ENCODE measurements around the gene COG8.

The COG8 gene

GRCh38 chr16:69325784-69326171 is 13.6 kb downstream of the COG8 start:
- no peak overlapping the region for H3K4me3 ChIP-seq (ENCODE audit: control insufficient read depth in 1 of 7, extremely low read depth in 1 of 7, insufficient read depth in 4 of 7, low read depth in 2 of 7, low read length in 6 of 7)
- 100% methylated on average over 4 of the region's 6 CpGs for WGBS (ENCODE audit: insufficient coverage)
- H3K4me1 ChIP-seq (ENCODE audit: control extremely low read depth in 1 of 4, control insufficient read depth in 4 of 4, insufficient read depth in 4 of 4, low read length in 3 of 4): peaks cover 0 to 43% (median 26%) of the 10 kb centered on the region in 4 experiments
- H3K9me3 ChIP-seq (ENCODE audit: control extremely low read depth in 1 of 5, control insufficient read depth in 4 of 5, insufficient read depth in 2 of 5, low read depth in 1 of 5, low read length in 4 of 5): no peaks in the 10 kb centered on the region
- H3K27me3 ChIP-seq (replicated peaks in 2 of 5; ENCODE audit: control insufficient read depth in 4 of 5, insufficient read depth in 5 of 5, low read length in 4 of 5): no peaks in the 10 kb centered on the region
- H3K27ac ChIP-seq (ENCODE audit: insufficient read depth in 1 of 2, low read depth in 1 of 2, low read length in 2 of 2, poor library complexity in 1 of 2, severe bottlenecking in 2 of 2): no peak overlapping the region
- DNase-seq: no peak
- H3K36me3 ChIP-seq (ENCODE audit: control insufficient read depth in 4 of 4, insufficient read depth in 4 of 4, low read length in 3 of 4): peaks cover 15 to 73% (median 58%) of the 10 kb centered on the region in 4 experiments
- CTCF ChIA-PET: interaction anchor here (1.0 to 7.8 kb wide), 3 partner anchors 12 to 175 kb away, joined by 3 to 28 read pairs (median 3); partner anchors contain the start of gene VPS4A
- POLR2A ChIA-PET: no interaction called here

- H3K9me3 ChIP-seq (ENCODE audit: control extremely low read depth in 1 of 5, control insufficient read depth in 4 of 5, insufficient read depth in 2 of 5, low read depth in 1 of 5, low read length in 4 of 5): no peaks in the 10 kb centered on the region
- H3K27ac ChIP-seq (ENCODE audit: insufficient read depth in 1 of 2, low read depth in 1 of 2, low read length in 2 of 2, poor library complexity in 1 of 2, severe bottlenecking in 2 of 2): no peak overlapping the region
- H3K36me3 ChIP-seq (ENCODE audit: control insufficient read depth in 4 of 4, insufficient read depth in 4 of 4, low read length in 3 of 4): peaks cover 15 to 84% (median 69%) of the 10 kb centered on the region in 4 experiments
- POLR2A ChIA-PET: no interaction called here
- no peaks in the 10 kb centered on the region for H3K27me3 ChIP-seq (replicated peaks in 2 of 5; ENCODE audit: control insufficient read depth in 4 of 5, insufficient read depth in 5 of 5, low read length in 4 of 5)
- no peak for DNase-seq
- WGBS (ENCODE audit: insufficient coverage): 95% methylated on average over 10 of the region's 10 CpGs
- CTCF ChIA-PET: interaction anchor here (0.5 to 7.8 kb wide), 3 partner anchors 11 to 354 kb away, joined by 3 to 28 read pairs (median 3); partner anchors contain the start of gene VPS4A
- H3K4me3 ChIP-seq (ENCODE audit: control insufficient read depth in 1 of 7, extremely low read depth in 1 of 7, insufficient read depth in 4 of 7, low read depth in 2 of 7, low read length in 6 of 7): no peak overlapping the region
- H3K4me1 ChIP-seq (ENCODE audit: control extremely low read depth in 1 of 4, control insufficient read depth in 4 of 4, insufficient read depth in 4 of 4, low read length in 3 of 4): peaks cover 0 to 39% (median 22%) of the 10 kb centered on the region in 4 experiments
Measured at GRCh38 chr16:69324585-69325253, 14.6 kb downstream of the COG8 start.

DNA sequence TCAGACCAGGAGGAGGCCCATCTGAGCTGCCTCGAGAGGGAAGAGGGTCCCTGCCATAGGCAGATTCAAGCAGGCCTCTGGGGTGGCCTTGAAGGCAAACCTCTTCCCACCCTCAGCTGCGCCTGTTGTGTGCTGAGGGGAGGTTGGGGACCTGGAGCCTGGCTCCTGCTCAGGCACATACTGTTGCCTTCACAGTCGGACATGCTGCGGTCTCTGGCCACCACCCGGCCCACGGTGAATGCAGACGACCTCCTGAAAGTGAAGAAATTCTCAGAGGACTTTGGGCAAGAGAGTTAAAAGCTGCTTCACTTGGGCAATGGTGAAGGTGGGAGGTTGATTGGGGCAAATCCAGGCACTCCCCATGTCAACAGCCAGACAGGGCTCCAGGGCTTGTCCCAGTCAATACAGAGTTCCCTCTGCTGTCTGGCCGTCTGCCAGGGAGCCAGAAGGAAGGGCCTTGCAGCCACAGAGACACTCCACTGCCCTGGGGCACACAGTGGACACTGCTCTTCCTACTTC is 15.3 kb downstream of the COG8 start:
- no peak for DNase-seq
- Histone ChIP-seq H3K27ac (ENCODE audit: insufficient read depth in 1 of 2, low read depth in 1 of 2, low read length in 2 of 2, poor library complexity in 1 of 2, severe bottlenecking in 2 of 2) (no peak overlapping the region), H3K4me3 (ENCODE audit: control insufficient read depth in 1 of 7, extremely low read depth in 1 of 7, insufficient read depth in 4 of 7, low read depth in 2 of 7, low read length in 6 of 7) (no peak overlapping the region), H3K9me3 (ENCODE audit: control extremely low read depth in 1 of 5, control insufficient read depth in 4 of 5, insufficient read depth in 2 of 5, low read depth in 1 of 5, low read length in 4 of 5) (no peaks in the 10 kb centered on the region), H3K36me3 (ENCODE audit: control insufficient read depth in 4 of 4, insufficient read depth in 4 of 4, low read length in 3 of 4) (peaks cover 16 to 90% (median 74%) of the 10 kb centered on the region in 4 experiments), H3K4me1 (ENCODE audit: control extremely low read depth in 1 of 4, control insufficient read depth in 4 of 4, insufficient read depth in 4 of 4, low read length in 3 of 4) (peaks cover 0 to 33% (median 16%) of the 10 kb centered on the region in 4 experiments), H3K27me3 (replicated peaks in 2 of 5; ENCODE audit: control insufficient read depth in 4 of 5, insufficient read depth in 5 of 5, low read length in 4 of 5) (no peaks in the 10 kb centered on the region)
- ChIA-PET POLR2A (no interaction called here), CTCF (interaction anchor here (1.5 to 7.8 kb wide), 3 partner anchors 10 to 57 kb away, joined by 3 to 28 read pairs (median 5); partner anchors contain the start of gene VPS4A)
- 94% methylated on average over 7 of the region's 8 CpGs for WGBS (ENCODE audit: insufficient coverage)

- DNase-seq: no peak
- ChIA-PET POLR2A (no interaction called here), CTCF (interaction anchor here (0.7 to 7.8 kb wide), 4 partner anchors 10 to 58 kb away, joined by 3 to 28 read pairs (median 4); partner anchors contain the start of gene VPS4A)
- H3K4me3 ChIP-seq (ENCODE audit: control insufficient read depth in 1 of 7, extremely low read depth in 1 of 7, insufficient read depth in 4 of 7, low read depth in 2 of 7, low read length in 6 of 7): no peak overlapping the region
- H3K9me3 ChIP-seq (ENCODE audit: control extremely low read depth in 1 of 5, control insufficient read depth in 4 of 5, insufficient read depth in 2 of 5, low read depth in 1 of 5, low read length in 4 of 5): no peaks in the 10 kb centered on the region
- 97% methylated on average over 11 of the region's 14 CpGs for WGBS (ENCODE audit: insufficient coverage)
- H3K4me1 ChIP-seq (ENCODE audit: control extremely low read depth in 1 of 4, control insufficient read depth in 4 of 4, insufficient read depth in 4 of 4, low read length in 3 of 4): peaks cover 0 to 26% (median 10%) of the 10 kb centered on the region in 4 experiments
- peaks cover 20 to 90% (median 78%) of the 10 kb centered on the region in 4 experiments for H3K36me3 ChIP-seq (ENCODE audit: control insufficient read depth in 4 of 4, insufficient read depth in 4 of 4, low read length in 3 of 4)
- no peak overlapping the region for H3K27ac ChIP-seq (ENCODE audit: insufficient read depth in 1 of 2, low read depth in 1 of 2, low read length in 2 of 2, poor library complexity in 1 of 2, severe bottlenecking in 2 of 2)
- no peaks in the 10 kb centered on the region for H3K27me3 ChIP-seq (replicated peaks in 2 of 5; ENCODE audit: control insufficient read depth in 4 of 5, insufficient read depth in 5 of 5, low read length in 4 of 5)
Measured at GRCh38 chr16:69323415-69323814, 15.9 kb downstream of the COG8 start.

DNA sequence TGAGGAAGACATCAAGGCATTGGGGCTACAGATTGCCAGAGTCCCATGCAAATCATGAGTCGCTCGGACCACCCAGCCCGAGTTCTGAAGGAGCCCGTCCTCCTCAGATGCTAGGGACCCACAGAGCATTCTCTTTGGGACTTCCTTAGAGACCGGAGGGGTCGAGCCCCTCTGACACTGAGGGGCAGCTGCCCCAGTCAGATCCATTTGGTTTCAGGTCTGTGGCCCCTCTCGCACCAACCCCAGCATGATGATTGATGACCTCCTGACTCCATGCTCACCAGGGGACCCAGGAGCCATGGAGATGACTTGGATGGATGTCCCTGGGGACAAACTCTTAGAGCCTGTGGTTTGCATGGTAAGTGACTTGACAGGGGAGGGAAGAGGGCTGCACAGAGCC is 17.0 kb downstream of the COG8 start:
- Histone ChIP-seq H3K4me3 (ENCODE audit: control insufficient read depth in 1 of 7, extremely low read depth in 1 of 7, insufficient read depth in 4 of 7, low read depth in 2 of 7, low read length in 6 of 7) (no peak overlapping the region), H3K36me3 (ENCODE audit: control insufficient read depth in 4 of 4, insufficient read depth in 4 of 4, low read length in 3 of 4) (peaks cover 24 to 87% (median 79%) of the 10 kb centered on the region in 4 experiments), H3K27ac (ENCODE audit: insufficient read depth in 1 of 2, low read depth in 1 of 2, low read length in 2 of 2, poor library complexity in 1 of 2, severe bottlenecking in 2 of 2) (no peak overlapping the region), H3K4me1 (ENCODE audit: control extremely low read depth in 1 of 4, control insufficient read depth in 4 of 4, insufficient read depth in 4 of 4, low read length in 3 of 4) (peaks cover 0 to 15% (median 4%) of the 10 kb centered on the region in 4 experiments), H3K9me3 (ENCODE audit: control extremely low read depth in 1 of 5, control insufficient read depth in 4 of 5, insufficient read depth in 2 of 5, low read depth in 1 of 5, low read length in 4 of 5) (no peaks in the 10 kb centered on the region), H3K27me3 (replicated peaks in 2 of 5; ENCODE audit: control insufficient read depth in 4 of 5, insufficient read depth in 5 of 5, low read length in 4 of 5) (no peaks in the 10 kb centered on the region)
- 92% methylated on average over 4 of the region's 7 CpGs for WGBS (ENCODE audit: insufficient coverage)
- POLR2A ChIA-PET: no interaction called here
- CTCF ChIA-PET: no interaction called here
- no peak for DNase-seq

DNA sequence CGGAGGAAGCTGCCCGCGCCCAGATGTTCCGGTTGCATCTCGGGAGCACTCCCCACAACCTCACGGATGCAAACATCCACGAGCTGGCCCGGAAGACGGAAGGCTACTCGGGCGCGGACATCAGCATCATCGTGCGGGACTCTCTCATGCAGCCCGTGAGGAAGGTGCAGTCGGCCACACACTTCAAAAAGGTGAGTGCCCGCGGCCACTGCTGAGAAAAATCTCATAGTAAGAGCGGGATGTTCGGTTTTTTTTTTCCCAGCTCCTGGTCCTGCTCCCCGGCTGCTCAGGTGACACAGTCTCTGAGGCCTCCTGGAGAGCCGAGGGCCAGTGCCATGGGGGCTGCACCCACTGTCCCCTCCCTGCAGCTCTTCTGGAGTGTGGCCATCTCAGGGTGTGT is 18.3 kb downstream of the COG8 start:
- Histone ChIP-seq H3K36me3 (ENCODE audit: control insufficient read depth in 4 of 4, insufficient read depth in 4 of 4, low read length in 3 of 4) (peaks cover 24 to 89% (median 79%) of the 10 kb centered on the region in 4 experiments), H3K4me3 (ENCODE audit: control insufficient read depth in 1 of 7, extremely low read depth in 1 of 7, insufficient read depth in 4 of 7, low read depth in 2 of 7, low read length in 6 of 7) (no peak overlapping the region), H3K9me3 (ENCODE audit: control extremely low read depth in 1 of 5, control insufficient read depth in 4 of 5, insufficient read depth in 2 of 5, low read depth in 1 of 5, low read length in 4 of 5) (no peaks in the 10 kb centered on the region), H3K27ac (ENCODE audit: insufficient read depth in 1 of 2, low read depth in 1 of 2, low read length in 2 of 2, poor library complexity in 1 of 2, severe bottlenecking in 2 of 2) (no peak overlapping the region), H3K27me3 (replicated peaks in 2 of 5; ENCODE audit: control insufficient read depth in 4 of 5, insufficient read depth in 5 of 5, low read length in 4 of 5) (no peaks in the 10 kb centered on the region), H3K4me1 (ENCODE audit: control extremely low read depth in 1 of 4, control insufficient read depth in 4 of 4, insufficient read depth in 4 of 4, low read length in 3 of 4) (peaks cover 0 to 3% (median under 1%) of the 10 kb centered on the region in 4 experiments)
- CTCF ChIA-PET: no interaction called here
- POLR2A ChIA-PET: no interaction called here
- 98% methylated on average over 22 of the region's 22 CpGs for WGBS (ENCODE audit: insufficient coverage)
- DNase-seq: no peak

DNA sequence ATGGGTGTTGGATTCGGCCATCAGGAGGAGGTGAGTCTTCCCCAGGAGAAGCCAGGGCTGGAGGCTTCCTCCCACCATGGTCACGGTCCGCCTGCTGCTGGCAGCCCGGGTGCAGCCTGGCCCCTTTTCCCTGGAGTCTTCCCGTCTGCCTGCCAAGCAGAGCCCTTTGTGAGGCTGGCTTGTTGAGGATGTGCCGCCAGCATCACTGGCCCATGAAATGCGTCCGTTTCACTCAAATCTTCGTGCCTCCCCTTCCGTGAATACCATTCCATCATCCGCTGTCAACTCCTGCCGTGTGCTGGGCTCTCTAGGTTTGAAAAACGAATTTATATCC is 18.7 kb downstream of the COG8 start:
- ChIA-PET CTCF (no interaction called here), POLR2A (no interaction called here)
- H3K36me3 ChIP-seq (ENCODE audit: control insufficient read depth in 4 of 4, insufficient read depth in 4 of 4, low read length in 3 of 4): peaks cover 24 to 89% (median 79%) of the 10 kb centered on the region in 4 experiments

More for the DNA sequence above, 18.7 kb downstream of the COG8 start:
- no peak overlapping the region for H3K4me3 ChIP-seq (ENCODE audit: control insufficient read depth in 1 of 7, extremely low read depth in 1 of 7, insufficient read depth in 4 of 7, low read depth in 2 of 7, low read length in 6 of 7)
- no peak for DNase-seq
- WGBS (ENCODE audit: insufficient coverage): 97% methylated on average over 13 of the region's 13 CpGs
- H3K27me3 ChIP-seq (replicated peaks in 2 of 5; ENCODE audit: control insufficient read depth in 4 of 5, insufficient read depth in 5 of 5, low read length in 4 of 5): no peaks in the 10 kb centered on the region
- no peak overlapping the region for H3K27ac ChIP-seq (ENCODE audit: insufficient read depth in 1 of 2, low read depth in 1 of 2, low read length in 2 of 2, poor library complexity in 1 of 2, severe bottlenecking in 2 of 2)
- no peaks in the 10 kb centered on the region for H3K9me3 ChIP-seq (ENCODE audit: control extremely low read depth in 1 of 5, control insufficient read depth in 4 of 5, insufficient read depth in 2 of 5, low read depth in 1 of 5, low read length in 4 of 5)
- H3K4me1 ChIP-seq (ENCODE audit: control extremely low read depth in 1 of 4, control insufficient read depth in 4 of 4, insufficient read depth in 4 of 4, low read length in 3 of 4): no peaks in the 10 kb centered on the region

All from common myeloid progenitor, CD34-positive (primary cell).